ENCODE results near the gene ELAVL2. TPM values are rescaled to one million over a fixed set of nuclear protein-coding genes. Genes with fewer than 3 reads are reported as not detected.

Gene ELAVL2
- total and polyA plus RNA-seq, 2 donors (not counting 3 experiments of a cell fraction or from before 2014, with no cell fraction given), result 0.06 to 0.20 TPM

GRCh38 chr9:23769307-23769935, 56.6 kb downstream of the ELAVL2 start:
- H3K79me2 ChIP-seq (ENCODE audit: control insufficient read depth, insufficient read depth, low read length), result no peaks in the 10 kb centered on the region
- no peaks in the 10 kb centered on the region for H3K27me3 ChIP-seq (ENCODE audit: control insufficient read depth in 2 of 2, insufficient read depth in 2 of 2, low read length in 2 of 2)
- dilution Hi-C loops (cut with MboI; ENCODE audit: extremely low pct_ligation_motif_present, low sequenced_read_pairs) (no loop called here), intact Hi-C loops (cut with micrococcal nuclease) (no loop called here)
- ChIA-PET CTCF (no interaction called here), POLR2A (no interaction called here)
- no peaks in the 10 kb centered on the region for H4K20me1 ChIP-seq (replicated peaks; ENCODE audit: control insufficient read depth, extremely low read depth, insufficient read depth, low read length)
- no peaks in the 10 kb centered on the region for H3K4me1 ChIP-seq (ENCODE audit: control insufficient read depth, extremely low read depth, insufficient read depth, low read length)
- H3K4me2 ChIP-seq (ENCODE audit: insufficient read depth, low read length), result no peak overlapping the region
- DNase-seq (ENCODE audit: low read depth, low spot score), result no peak
- no peak for TF ChIP-seq CTCF (IDR thresholded peaks at IDR 0.05; ENCODE audit: extremely low read depth in 1 of 2, insufficient read depth in 1 of 2, low read depth in 1 of 2, low read length in 2 of 2)
- no peak overlapping the region for H2AFZ ChIP-seq (ENCODE audit: low read depth, low read length)
- no peak overlapping the region for H3K9ac ChIP-seq (replicated peaks; ENCODE audit: extremely low read depth, insufficient read depth, low read length)
- H3K27ac ChIP-seq (ENCODE audit: insufficient read depth, low read depth, low read length), result no peak overlapping the region
- H3K4me3 ChIP-seq (replicated peaks in 1 of 3; ENCODE audit: insufficient read depth in 1 of 3, low read depth in 1 of 3, low read length in 3 of 3), result no peak overlapping the region
- BruUV-seq (replicated peaks), result no TSS peak
- H3K9me1 ChIP-seq (replicated peaks; ENCODE audit: control insufficient read depth, extremely low read depth, insufficient read depth, low read length), result no peaks in the 10 kb centered on the region
- FAIRE-seq, result no peak
- no peaks in the 10 kb centered on the region for H3K36me3 ChIP-seq (ENCODE audit: control insufficient read depth in 2 of 2, extremely low read depth in 1 of 2, insufficient read depth in 2 of 2, low read length in 2 of 2)
- no peaks in the 10 kb centered on the region for H3K9me3 ChIP-seq (replicated peaks; ENCODE audit: control insufficient read depth, insufficient read depth, low read length)

GRCh38 chr9:23768861-23769260, 57.2 kb downstream of the ELAVL2 start:
- CTCF ChIA-PET, result no interaction called here
- H3K4me3 ChIP-seq (replicated peaks in 1 of 3; ENCODE audit: insufficient read depth in 1 of 3, low read depth in 1 of 3, low read length in 3 of 3), result no peak overlapping the region
- H3K9me3 ChIP-seq (replicated peaks; ENCODE audit: control insufficient read depth, insufficient read depth, low read length), result no peaks in the 10 kb centered on the region
- TF ChIP-seq POLR2AphosphoS5 (IDR thresholded peaks at IDR 0.05; ENCODE audit: insufficient read depth, low read depth, low read length), result no peak
- no peak for TF ChIP-seq POLR2A (IDR thresholded peaks at IDR 0.05; ENCODE audit: low read depth, low read length)
- no peak for TF ChIP-seq CTCF (IDR thresholded peaks at IDR 0.05; ENCODE audit: extremely low read depth in 1 of 2, insufficient read depth in 1 of 2, low read depth in 1 of 2, low read length in 2 of 2)
- no peak for TF ChIP-seq FOS (IDR thresholded peaks at IDR 0.05; ENCODE audit: borderline replicate concordance, insufficient read depth, low read length)
- TF ChIP-seq EZH2 (IDR thresholded peaks at IDR 0.05; ENCODE audit: borderline replicate concordance, low read depth, low read length, severe bottlenecking), result no peak
- TF ChIP-seq GATA2 (IDR thresholded peaks at IDR 0.05; ENCODE audit: insufficient read depth, insufficient read length, low read depth, low read length), result no peak
- TF ChIP-seq MAX (IDR thresholded peaks at IDR 0.05; ENCODE audit: insufficient read depth, insufficient read length), result no peak
- no peak for TF ChIP-seq JUN (IDR thresholded peaks at IDR 0.05; ENCODE audit: borderline replicate concordance, insufficient read depth, insufficient read length, low read depth)
- no peak for TF ChIP-seq MYC (IDR thresholded peaks at IDR 0.05; ENCODE audit: low read depth, low read length)
- no peaks in the 10 kb centered on the region for H3K36me3 ChIP-seq (ENCODE audit: control insufficient read depth in 2 of 2, extremely low read depth in 1 of 2, insufficient read depth in 2 of 2, low read length in 2 of 2)
- H3K9ac ChIP-seq (replicated peaks; ENCODE audit: extremely low read depth, insufficient read depth, low read length), result no peak overlapping the region
- intact Hi-C loops (cut with micrococcal nuclease), result no loop called here
- H3K27ac ChIP-seq (ENCODE audit: insufficient read depth, low read depth, low read length), result no peak overlapping the region
- FAIRE-seq (no peak), DNase-seq (ENCODE audit: low read depth, low spot score) (no peak)
- POLR2A ChIA-PET, result no interaction called here
- H3K79me2 ChIP-seq (ENCODE audit: control insufficient read depth, insufficient read depth, low read length), result no peaks in the 10 kb centered on the region
- no peak overlapping the region for H3K4me2 ChIP-seq (ENCODE audit: insufficient read depth, low read length)
- dilution Hi-C loops (cut with MboI; ENCODE audit: extremely low pct_ligation_motif_present, low sequenced_read_pairs), result no loop called here
- no peaks in the 10 kb centered on the region for H4K20me1 ChIP-seq (replicated peaks; ENCODE audit: control insufficient read depth, extremely low read depth, insufficient read depth, low read length)
- H2AFZ ChIP-seq (ENCODE audit: low read depth, low read length), result no peak overlapping the region
- H3K27me3 ChIP-seq (ENCODE audit: control insufficient read depth in 2 of 2, insufficient read depth in 2 of 2, low read length in 2 of 2), result no peaks in the 10 kb centered on the region
- no TSS peak for BruUV-seq (replicated peaks)
- H3K9me1 ChIP-seq (replicated peaks; ENCODE audit: control insufficient read depth, extremely low read depth, insufficient read depth, low read length), result no peaks in the 10 kb centered on the region
- H3K4me1 ChIP-seq (ENCODE audit: control insufficient read depth, extremely low read depth, insufficient read depth, low read length), result no peaks in the 10 kb centered on the region

Data from endothelial cell of umbilical vein (primary cell).